Thyroid gland (tissue), 4 donors: Measurements from ENCODE around the gene SLC10A7.

Source experiments
- CTCF ChIP-seq, 6 experiments: fragments of 200-600 bp in 3 of 6; fragments of 450-650 bp in 3 of 6; sonication (generic) in 3 of 6; IDR thresholded peaks; one replicate each; pipeline ENCODE4 v1.5.1; 2016 to 2019; ENCODE audit warnings: antibody characterized with exemption in 6 of 6, mild to moderate bottlenecking in 2 of 6, inconsistent platforms in 1 of 6, moderate library complexity in 1 of 6
- POLR2A ChIP-seq, 2 donors: fragments of 450-650 bp; IDR thresholded peaks; one replicate each; pipeline ENCODE4 v1.6.1; 2017; ENCODE audit warnings: antibody characterized with exemption in 2 of 2, mild to moderate bottlenecking in 2 of 2, moderate library complexity in 1 of 2

DNA sequence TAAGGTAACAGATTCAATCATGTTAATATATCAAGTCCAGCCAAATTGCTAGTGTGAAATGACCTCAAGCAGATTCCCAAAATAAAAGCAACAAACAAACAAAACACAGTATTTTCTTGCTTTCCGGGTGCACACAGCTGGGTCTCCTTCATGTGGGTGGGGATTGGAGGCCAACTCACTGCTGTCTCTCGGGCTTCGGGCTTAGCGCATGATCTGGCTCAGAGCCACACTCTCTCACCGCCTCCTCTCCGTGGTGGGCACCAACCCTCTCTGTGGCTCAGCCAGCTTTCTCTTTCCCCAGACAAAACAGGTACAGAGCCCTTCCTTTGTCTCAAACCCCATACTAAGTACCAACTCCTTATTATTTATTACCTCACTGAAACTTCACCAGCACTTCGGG is 310.3 kb downstream of the SLC10A7 start:
- TF ChIP-seq CTCF (IDR thresholded peaks at IDR 0.05), result no peak
- TF ChIP-seq POLR2A (IDR thresholded peaks at IDR 0.05), result no peak
